B cell (primary cell): Measurements from ENCODE around the gene TEX35. TPM values are rescaled to one million over a fixed set of nuclear protein-coding genes. Genes with fewer than 3 reads are reported as not detected.

Experiments
- ATAC-seq: fragments of 200-7000 bp; cut with Tn5 transposase; one replicate; pipeline ENCODE4 v1.10.0; 2021; ENCODE audit warnings: low read depth, mild to moderate bottlenecking, moderate number of reproducible peaks, moderate library complexity
- CTCF ChIA-PET: fragments of 350-600 bp; sonication (Branson Sonifier 250); formaldehyde crosslinking; loops from one replicate; lab custom pipeline; 2021; ENCODE audit warnings: antibody characterized with exemption, inconsistent platforms; lab: Charles Lee
- POLR2A ChIA-PET: fragments of 350-600 bp; sonication (Branson Sonifier 250); formaldehyde crosslinking; loops from one replicate; lab custom pipeline; 2021; ENCODE audit warnings: antibody characterized with exemption; lab: Charles Lee
- DNase-seq: peaks from one replicate; pipeline ENCODE4 v3.0.0; 2013
- H2AFZ ChIP-seq: 2 replicates; pipeline ENCODE4 v1.6.1; 2012; ENCODE audit warnings: mild to moderate bottlenecking, low read depth, low read length; ENCODE audit not compliant: insufficient read depth, poor library complexity, severe bottlenecking
- H3K27ac ChIP-seq, 2 donors: 1 replicate in 1 of 2; 2 replicates in 1 of 2; pipeline ENCODE4 v1.5.1; 2012 to 2013; ENCODE audit warnings: low read length in 2 of 2, mild to moderate bottlenecking in 2 of 2, moderate library complexity in 1 of 2
- H3K27me3 ChIP-seq, 4 experiments: fragments of 200-600 bp in 1 of 4; sonication (generic) in 1 of 4; replicated peaks in 1 of 4; 1 replicate in 2 of 4; 2 replicates in 2 of 4; pipeline versions ENCODE4 v1.6.1 to v1.7.0; 2013 to 2016; ENCODE audit warnings: low read length in 3 of 4, mild to moderate bottlenecking in 2 of 4, mixed read lengths in 1 of 4, moderate library complexity in 1 of 4; ENCODE audit not compliant: insufficient read depth in 4 of 4, control insufficient read depth in 3 of 4; ENCODE audit errors: control extremely low read depth in 1 of 4
- H3K36me3 ChIP-seq, 2 experiments: replicated peaks in 1 of 2; 1 replicate in 1 of 2; 2 replicates in 1 of 2; pipeline versions ENCODE4 v1.6.1 to v1.7.1; 2013; ENCODE audit warnings: low read length in 1 of 2; ENCODE audit not compliant: insufficient read depth in 2 of 2, control insufficient read depth in 1 of 2; ENCODE audit errors: control extremely low read depth in 1 of 2, extremely low read depth in 1 of 2
- H3K4me1 ChIP-seq, 2 donors: fragments of 200-600 bp in 1 of 2; sonication (generic) in 1 of 2; 1 replicate in 1 of 2; 2 replicates in 1 of 2; pipeline versions ENCODE4 v1.5.1 to v1.6.1; 2013 to 2017; ENCODE audit warnings: low read length in 2 of 2; ENCODE audit not compliant: control insufficient read depth in 2 of 2, insufficient read depth in 2 of 2
- H3K4me2 ChIP-seq: replicated peaks from 2 replicates; pipeline ENCODE3; 2012; ENCODE audit warnings: mild to moderate bottlenecking, low read depth, low read length; ENCODE audit not compliant: poor library complexity, severe bottlenecking
- H3K4me3 ChIP-seq, 5 experiments: fragments of 200-600 bp in 1 of 5; sonication (generic) in 1 of 5; 1 replicate in 3 of 5; 2 replicates in 2 of 5; pipeline versions ENCODE4 v1.5.1 to v1.7.0; 2011 to 2016; ENCODE audit warnings: low read length in 4 of 5, mild to moderate bottlenecking in 4 of 5, low read depth in 2 of 5, control low read depth in 1 of 5, moderate library complexity in 1 of 5; ENCODE audit not compliant: insufficient read depth in 1 of 5; ENCODE audit errors: control extremely low read depth in 1 of 5, extremely low read depth in 1 of 5
- H3K79me2 ChIP-seq: fragments of 200-600 bp; sonication (generic); one replicate; pipeline ENCODE4 v1.6.0; 2016; ENCODE audit warnings: low read length; ENCODE audit not compliant: control insufficient read depth, insufficient read depth
- H3K9ac ChIP-seq: fragments of 200-600 bp; sonication (generic); 2 replicates; pipeline ENCODE4 v1.6.1; 2017; ENCODE audit warnings: mild to moderate bottlenecking, low read length, moderate library complexity
- H3K9me3 ChIP-seq, 3 donors: one replicate each; pipeline versions ENCODE4 v1.6.1 to v1.7.1; 2013; ENCODE audit warnings: low read length in 2 of 3; ENCODE audit not compliant: control insufficient read depth in 2 of 3, insufficient read depth in 1 of 3; ENCODE audit errors: control extremely low read depth in 1 of 3
- H4K20me1 ChIP-seq: 2 replicates; pipeline ENCODE4 v1.6.0; 2012; ENCODE audit warnings: mild to moderate bottlenecking, low read length; ENCODE audit not compliant: insufficient read depth, control insufficient read depth, poor library complexity, severe bottlenecking
- H3K27ac Mint-ChIP-seq: one replicate; pipeline ENCODE4 v1.8.0; 2021; ENCODE audit warnings: mixed read lengths
- H3K27me3 Mint-ChIP-seq: one replicate; pipeline ENCODE4 v1.8.0; 2021; ENCODE audit warnings: mixed read lengths
- H3K4me1 Mint-ChIP-seq: one replicate; pipeline ENCODE4 v1.8.0; 2021; ENCODE audit warnings: mixed read lengths
- H3K4me3 Mint-ChIP-seq: one replicate; pipeline ENCODE4 v1.8.0; 2021; ENCODE audit warnings: mixed read lengths
- H3K9me3 Mint-ChIP-seq: one replicate; pipeline ENCODE4 v1.8.0; 2022; ENCODE audit warnings: mixed read lengths; ENCODE audit not compliant: insufficient read depth
- EZH2 ChIP-seq: IDR thresholded peaks from 2 replicates; pipeline ENCODE4 v1.6.1; 2012; ENCODE audit warnings: borderline replicate concordance, low read depth, mild to moderate bottlenecking, moderate library complexity, low read length; ENCODE audit not compliant: insufficient read depth, poor library complexity, severe bottlenecking
- WGBS: methylation state at CpG from one replicate; pipeline ENCODE4 v1.1.5; 2013; ENCODE audit warnings: missing lambda C conversion rate; ENCODE audit not compliant: insufficient coverage; 5-methylcytosine and 5-hydroxymethylcytosine counted together
- intact Hi-C: fragments of 100-400 bp; cut with micrococcal nuclease; formaldehyde crosslinking; loops from one replicate; pipeline ENCODE4 v1.10.0; 2022
- polyA plus RNA-seq: library from polyadenylated mRNA; depleted of rRNA; stranded (reverse); fragments of >200 nt; gene quantifications from 2 replicates; pipeline ENCODE4 v1.2.3, GENCODE V29; 2012
- total RNA-seq, 2 donors: library from RNA; stranded (reverse); fragments of 120-200 nt in 1 of 2; gene quantifications; 1 replicate in 1 of 2; 2 replicates in 1 of 2; pipeline versions ENCODE4 v1.2.3 to v1.2.4, GENCODE V29; 2013 to 2022
- TF ChIP-seq, protein P1 (sequence below): fragments of 200-600 bp; IDR thresholded peaks from one replicate; pipeline ENCODE4 v1.8.0; 2022; ENCODE audit warnings: antibody characterized with exemption, mild to moderate bottlenecking

Gene TEX35
- total and polyA plus RNA-seq, 2 donors (not counting 1 experiment from before 2014, with no cell fraction given) = 0.09 TPM; not detected in 1

- ChIA-PET CTCF (interaction anchor here (1.0 to 1.9 kb wide), 3 partner anchors 8 to 324 kb away, joined by 3 to 7 read pairs (median 5); no protein-coding TSS in a partner anchor), POLR2A (interaction anchor here (0.6 kb wide), 1 partner anchor 60 kb away, joined by 7 read pairs; no protein-coding TSS in a partner anchor)
- no peaks in the 10 kb centered on the region for H4K20me1 ChIP-seq
- H3K79me2 ChIP-seq = peaks cover 83% of the 10 kb centered on the region
- H3K4me3 ChIP-seq = no peak overlapping the region
- no peaks in the 10 kb centered on the region for H3K27me3 Mint-ChIP-seq
- peaks cover 75% of the 10 kb centered on the region for H3K4me1 Mint-ChIP-seq
- peak overlapping the region; percentile 26 for H3K27ac Mint-ChIP-seq
- peaks cover 35 to 37% of the 10 kb centered on the region in 2 donors for H3K4me1 ChIP-seq
- H3K27me3 ChIP-seq = no peaks in the 10 kb centered on the region
- no peaks in the 10 kb centered on the region for H3K9me3 Mint-ChIP-seq
- intact Hi-C loops = no loop called here
- DNase-seq (no peak), ATAC-seq (no peak)
- H3K36me3 ChIP-seq = peaks cover 19 to 72% of the 10 kb centered on the region in 2 experiments
- 96% methylated on average over 2 of the region's 3 CpGs for WGBS
- no peak overlapping the region for H3K9ac ChIP-seq
- H3K27ac ChIP-seq = peak overlapping the region in 1 of 2 donors; percentile 38
- peak overlapping the region; percentile 11 for H3K4me2 ChIP-seq
- TF ChIP-seq, protein P1, sequence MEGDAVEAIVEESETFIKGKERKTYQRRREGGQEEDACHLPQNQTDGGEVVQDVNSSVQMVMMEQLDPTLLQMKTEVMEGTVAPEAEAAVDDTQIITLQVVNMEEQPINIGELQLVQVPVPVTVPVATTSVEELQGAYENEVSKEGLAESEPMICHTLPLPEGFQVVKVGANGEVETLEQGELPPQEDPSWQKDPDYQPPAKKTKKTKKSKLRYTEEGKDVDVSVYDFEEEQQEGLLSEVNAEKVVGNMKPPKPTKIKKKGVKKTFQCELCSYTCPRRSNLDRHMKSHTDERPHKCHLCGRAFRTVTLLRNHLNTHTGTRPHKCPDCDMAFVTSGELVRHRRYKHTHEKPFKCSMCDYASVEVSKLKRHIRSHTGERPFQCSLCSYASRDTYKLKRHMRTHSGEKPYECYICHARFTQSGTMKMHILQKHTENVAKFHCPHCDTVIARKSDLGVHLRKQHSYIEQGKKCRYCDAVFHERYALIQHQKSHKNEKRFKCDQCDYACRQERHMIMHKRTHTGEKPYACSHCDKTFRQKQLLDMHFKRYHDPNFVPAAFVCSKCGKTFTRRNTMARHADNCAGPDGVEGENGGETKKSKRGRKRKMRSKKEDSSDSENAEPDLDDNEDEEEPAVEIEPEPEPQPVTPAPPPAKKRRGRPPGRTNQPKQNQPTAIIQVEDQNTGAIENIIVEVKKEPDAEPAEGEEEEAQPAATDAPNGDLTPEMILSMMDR = no peak
- TF ChIP-seq EZH2 = no peak
- H2AFZ ChIP-seq = no peak overlapping the region
- H3K4me3 Mint-ChIP-seq = no peak overlapping the region
- peaks cover under 1 to 17% (median 3%) of the 10 kb centered on the region in 3 donors for H3K9me3 ChIP-seq
These were observed 35.2 kb downstream of the TEX35 start for GRCh38 chr1:178548108-178548507.

DNA sequence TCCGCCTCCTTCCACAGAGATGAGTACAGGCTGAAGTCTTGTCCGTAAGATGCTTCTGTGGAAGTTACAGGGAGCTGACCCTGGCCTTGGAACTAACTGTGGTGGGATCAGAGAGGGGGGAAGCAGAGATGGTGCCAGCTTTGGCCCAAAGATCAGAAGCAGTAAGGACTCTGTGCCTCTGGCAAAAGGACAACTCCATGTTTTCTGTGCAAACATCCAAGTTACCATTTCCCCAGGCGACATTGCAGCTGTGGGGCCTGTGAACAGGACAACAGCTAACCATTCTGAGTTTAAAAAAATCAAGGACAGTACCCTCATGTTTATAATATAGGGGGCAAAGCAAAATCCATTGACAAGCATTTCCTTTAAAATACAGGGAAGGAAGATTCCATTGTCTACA lies 38.4 kb downstream of the TEX35 start:
- CTCF ChIA-PET = no interaction called here
- Histone ChIP-seq H3K9ac (no peak overlapping the region), H3K4me3 (no peak overlapping the region), H3K79me2 (peaks cover 56% of the 10 kb centered on the region), H2AFZ (no peak overlapping the region), H3K4me2 (no peak overlapping the region), H3K27me3 (no peaks in the 10 kb centered on the region), H3K9me3 (peaks cover 4 to 33% (median 16%) of the 10 kb centered on the region in 3 donors), H3K27ac (peak overlapping the region in 1 of 2 donors; percentile 3), H3K4me1 (peaks cover 3 to 13% of the 10 kb centered on the region in 2 donors), H3K36me3 (peaks cover 15 to 54% of the 10 kb centered on the region in 2 experiments), H4K20me1 (no peaks in the 10 kb centered on the region)
- ATAC-seq = no peak
- no peak for DNase-seq
- WGBS = 100% methylated on average over 2 of the region's 3 CpGs
- H3K4me1 Mint-ChIP-seq = peaks cover 50% of the 10 kb centered on the region
- H3K27ac Mint-ChIP-seq = peak overlapping the region; percentile 84
- peaks cover 5% of the 10 kb centered on the region for H3K9me3 Mint-ChIP-seq
- no peak overlapping the region for H3K4me3 Mint-ChIP-seq
- POLR2A ChIA-PET = no interaction called here
- intact Hi-C loops = no loop called here
- TF ChIP-seq, protein P1 = no peak
- no peak for TF ChIP-seq EZH2
- no peaks in the 10 kb centered on the region for H3K27me3 Mint-ChIP-seq
